Fibroblast of villous mesenchyme (primary cell): Measurements from ENCODE around the gene SLC4A2. TPM values are rescaled to one million over a fixed set of nuclear protein-coding genes. Genes with fewer than 3 reads are reported as not detected.
"Not testable (repeated sequence)": the region's sequence is repeated elsewhere in the genome, so short reads cannot be mapped to it uniquely, and the experiment has no call there.

Source experiments
- DNase-seq: peaks from one replicate; pipeline ENCODE4 v3.0.0-alpha.2; 2010; ENCODE audit warnings: low read depth
- H3K4me3 ChIP-seq: 2 replicates; pipeline ENCODE4 v1.5.1; 2011; ENCODE audit warnings: low read depth, mild to moderate bottlenecking, low read length
- CTCF ChIP-seq: IDR thresholded peaks from 2 replicates; pipeline ENCODE4 v1.5.1; 2012; ENCODE audit warnings: low read depth, mild to moderate bottlenecking, low read length; ENCODE audit not compliant: insufficient read depth
- total RNA-seq: library from RNA; depleted of rRNA; stranded (reverse); fragments of >200 nt; gene quantifications from 2 replicates; pipeline ENCODE4 v1.2.3, GENCODE V29; 2012

SLC4A2 gene
- total RNA-seq, 1 donor, result 85.5 TPM

- no peak for DNase-seq
- H3K4me3 ChIP-seq, result no peak within 1 kb of the TSS
- no peak for TF ChIP-seq CTCF
These were observed 34.8 kb upstream of the SLC4A2 start, which contains the start of gene ATG9B for GRCh38 chr7:151024435-151025056. Gene ATG9B, minus strand, starts transcription at chr7:151024494. Its CDS starts 71 bp downstream, at chr7:151024423.

GRCh38 chr7:151025924-151026671 lies 33.3 kb upstream of the SLC4A2 start:
- H3K4me3 ChIP-seq, result no peak overlapping the region
- TF ChIP-seq CTCF, result no peak
- no peak for DNase-seq

DNA sequence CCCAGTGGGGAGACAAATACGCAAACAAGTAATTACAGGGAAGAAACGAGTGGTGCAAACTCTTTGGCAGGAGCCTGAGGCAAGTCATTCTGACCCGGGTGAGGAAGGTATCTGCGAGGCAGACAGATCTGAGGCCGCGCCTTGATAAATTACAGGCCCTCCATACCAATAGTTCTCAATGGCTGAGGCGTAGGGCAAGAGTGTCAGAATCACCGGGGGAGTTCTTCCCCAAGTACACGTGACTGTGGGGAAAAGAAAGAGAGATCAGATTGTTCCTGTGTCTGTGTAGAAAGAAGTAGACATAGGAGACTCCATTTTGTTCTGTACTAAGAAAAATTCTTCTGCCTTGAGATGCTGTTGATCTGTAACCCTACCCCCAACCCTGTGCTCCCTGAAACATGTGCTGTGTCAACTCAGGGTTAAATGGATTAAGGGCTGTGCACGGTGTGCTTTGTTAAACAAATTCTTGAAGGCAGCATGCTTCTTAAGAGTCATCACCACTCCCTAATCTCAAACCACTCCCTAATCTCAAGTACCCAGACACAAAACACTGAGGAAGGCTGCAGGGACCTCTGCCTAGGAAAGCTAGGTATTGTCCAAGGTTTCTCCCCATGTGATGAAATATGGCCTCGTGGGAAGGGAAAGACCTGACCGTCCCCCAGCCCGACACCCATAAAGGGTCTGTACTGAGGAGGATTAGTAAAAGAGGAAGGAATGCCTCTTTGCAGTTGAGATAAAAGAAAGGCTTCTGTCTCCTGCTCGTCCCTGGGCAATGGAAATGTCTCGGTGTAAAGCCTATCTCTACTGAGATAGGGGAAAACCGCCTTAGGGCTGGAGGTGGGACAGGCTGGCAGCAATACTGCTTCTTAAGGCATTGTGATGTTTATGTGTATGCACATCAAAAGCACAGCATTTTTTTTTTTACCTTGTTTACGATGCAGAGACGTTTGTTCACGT lies 32.3 kb upstream of the SLC4A2 start:
- not testable (repeated sequence) for H3K4me3 ChIP-seq
- peak; percentile 61 for DNase-seq

DNA sequence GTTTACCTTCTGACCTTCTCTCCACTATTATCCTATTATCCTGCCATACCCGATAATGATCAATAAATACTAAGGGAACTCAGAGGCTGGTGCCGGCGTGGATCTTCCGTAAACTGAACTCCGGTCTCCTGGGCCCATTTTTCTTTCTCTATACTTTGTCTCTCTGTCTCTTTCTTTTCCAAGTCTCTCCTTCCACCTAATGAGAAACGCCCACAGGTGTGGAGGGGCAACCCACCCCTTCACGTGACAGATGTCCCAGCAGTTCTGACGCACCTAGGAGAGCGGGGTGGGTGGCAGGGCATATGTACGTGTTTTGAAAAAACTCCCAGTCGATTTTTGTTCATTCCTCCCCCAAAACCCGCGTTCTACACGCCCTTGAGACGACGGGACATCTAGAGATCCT lies 31.7 kb upstream of the SLC4A2 start:
- DNase-seq, result not testable (repeated sequence)
- H3K4me3 ChIP-seq, result peak overlapping the region; percentile 81

GRCh38 chr7:151028131-151028947 lies 31.1 kb upstream of the SLC4A2 start, which contains the start of gene ABCB8:
Gene ABCB8, plus strand, starts transcription at chr7:151028450. Its CDS starts 66 bp downstream, at chr7:151028516.
- peak; percentile 100 for DNase-seq
- H3K4me3 ChIP-seq, result peak within 1 kb of the TSS; percentile 81
- peak; percentile 40 for TF ChIP-seq CTCF

- TF ChIP-seq CTCF, result no peak
- DNase-seq, result no peak
- H3K4me3 ChIP-seq, result peak overlapping the region; percentile 81
These were observed 30.4 kb upstream of the SLC4A2 start for GRCh38 chr7:151028948-151029501.

DNA sequence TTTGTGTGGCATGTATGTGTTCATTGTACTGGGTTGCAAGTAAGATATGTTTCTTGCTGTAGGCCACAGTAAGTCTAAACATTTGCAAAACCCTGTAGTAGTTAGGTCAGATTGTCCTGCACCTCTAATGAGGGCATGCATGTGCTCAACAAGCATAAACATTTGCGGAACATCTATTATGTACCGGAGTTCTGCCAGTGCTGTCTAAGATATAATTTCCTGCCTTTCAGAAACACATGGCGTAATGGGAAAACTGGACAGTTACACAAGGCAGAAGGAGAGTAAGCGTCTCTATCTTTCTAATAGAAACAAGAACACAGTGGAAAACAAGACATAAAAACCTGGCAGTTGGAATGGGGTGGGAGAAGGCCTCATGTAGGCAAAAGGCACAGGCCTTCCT lies 28.4 kb upstream of the SLC4A2 start:
- no peak for TF ChIP-seq CTCF
- H3K4me3 ChIP-seq, result no peak overlapping the region
- DNase-seq, result peak; percentile 75
